Astrocyte of the cerebellum (primary cell): Measurements from ENCODE around the gene RPL18A.

Source experiments
- DNase-seq: peaks from one replicate; pipeline ENCODE4 v3.0.0-alpha.2; 2011; ENCODE audit warnings: low read depth
- H3K4me3 ChIP-seq: 2 replicates; pipeline ENCODE4 v1.5.1; 2011; ENCODE audit warnings: mild to moderate bottlenecking, low read depth, low read length, moderate library complexity
- in situ Hi-C: cut with HindIII; loops from 2 replicates; pipeline ENCODE4 v1.10.0; 2017; ENCODE audit warnings: low sequenced_read_pairs
- TF ChIP-seq, protein P1 (sequence below): IDR thresholded peaks from 2 replicates; pipeline ENCODE4 v1.5.1; 2012; ENCODE audit warnings: low read length, low read depth, moderate library complexity, mild to moderate bottlenecking; ENCODE audit errors: missing control alignments

The RPL18A gene

DNA sequence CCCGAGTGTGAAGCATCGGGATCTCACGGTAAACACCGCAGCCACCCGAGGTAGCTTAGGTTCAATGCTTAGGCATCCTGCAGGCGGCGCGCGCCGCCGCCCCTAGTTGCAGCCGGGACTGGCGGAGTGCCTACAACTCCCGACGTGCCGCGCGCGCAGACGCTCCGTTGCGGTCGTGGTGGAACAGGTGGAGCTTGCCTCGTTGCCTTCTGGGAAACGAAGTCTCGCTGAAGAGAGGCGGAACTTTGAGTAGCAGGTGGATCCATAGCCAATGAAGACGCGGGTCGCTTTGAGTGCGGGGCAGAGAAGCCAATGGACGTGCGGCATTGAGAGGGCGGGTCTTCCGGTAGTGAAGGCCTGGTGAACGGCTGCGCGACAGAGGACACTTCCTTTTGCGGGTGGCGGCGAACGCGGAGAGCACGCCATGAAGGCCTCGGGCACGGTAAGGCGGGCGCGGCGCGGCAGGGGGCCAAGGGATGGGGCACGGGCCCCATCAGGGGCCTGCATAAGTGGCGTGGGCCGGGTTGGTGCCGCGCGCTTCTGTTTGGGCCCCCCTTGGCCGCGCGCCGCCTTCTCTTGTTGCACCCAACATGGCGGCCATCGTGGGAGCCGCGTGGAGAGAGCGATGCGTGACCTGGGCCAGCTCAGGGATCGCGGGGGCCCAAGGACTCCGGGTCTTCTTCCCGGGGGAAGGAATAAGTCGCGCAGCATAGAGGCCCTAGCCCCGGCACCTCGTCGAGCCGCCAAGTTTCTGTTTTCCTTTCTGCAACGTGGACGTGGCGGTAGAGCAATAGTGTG lies at the start of gene RPL18A:
TSS of gene RPL18A (plus strand) at position 378 of the 798 bp plus-strand sequence. CDS start at position 425, 47 bp downstream.
- TF ChIP-seq, protein P1, sequence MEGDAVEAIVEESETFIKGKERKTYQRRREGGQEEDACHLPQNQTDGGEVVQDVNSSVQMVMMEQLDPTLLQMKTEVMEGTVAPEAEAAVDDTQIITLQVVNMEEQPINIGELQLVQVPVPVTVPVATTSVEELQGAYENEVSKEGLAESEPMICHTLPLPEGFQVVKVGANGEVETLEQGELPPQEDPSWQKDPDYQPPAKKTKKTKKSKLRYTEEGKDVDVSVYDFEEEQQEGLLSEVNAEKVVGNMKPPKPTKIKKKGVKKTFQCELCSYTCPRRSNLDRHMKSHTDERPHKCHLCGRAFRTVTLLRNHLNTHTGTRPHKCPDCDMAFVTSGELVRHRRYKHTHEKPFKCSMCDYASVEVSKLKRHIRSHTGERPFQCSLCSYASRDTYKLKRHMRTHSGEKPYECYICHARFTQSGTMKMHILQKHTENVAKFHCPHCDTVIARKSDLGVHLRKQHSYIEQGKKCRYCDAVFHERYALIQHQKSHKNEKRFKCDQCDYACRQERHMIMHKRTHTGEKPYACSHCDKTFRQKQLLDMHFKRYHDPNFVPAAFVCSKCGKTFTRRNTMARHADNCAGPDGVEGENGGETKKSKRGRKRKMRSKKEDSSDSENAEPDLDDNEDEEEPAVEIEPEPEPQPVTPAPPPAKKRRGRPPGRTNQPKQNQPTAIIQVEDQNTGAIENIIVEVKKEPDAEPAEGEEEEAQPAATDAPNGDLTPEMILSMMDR, result peak; percentile 91
- DNase-seq, result peak; percentile 100
- H3K4me3 ChIP-seq, result peak within 1 kb of the TSS; percentile 62
- in situ Hi-C loops, result no loop called here

DNA sequence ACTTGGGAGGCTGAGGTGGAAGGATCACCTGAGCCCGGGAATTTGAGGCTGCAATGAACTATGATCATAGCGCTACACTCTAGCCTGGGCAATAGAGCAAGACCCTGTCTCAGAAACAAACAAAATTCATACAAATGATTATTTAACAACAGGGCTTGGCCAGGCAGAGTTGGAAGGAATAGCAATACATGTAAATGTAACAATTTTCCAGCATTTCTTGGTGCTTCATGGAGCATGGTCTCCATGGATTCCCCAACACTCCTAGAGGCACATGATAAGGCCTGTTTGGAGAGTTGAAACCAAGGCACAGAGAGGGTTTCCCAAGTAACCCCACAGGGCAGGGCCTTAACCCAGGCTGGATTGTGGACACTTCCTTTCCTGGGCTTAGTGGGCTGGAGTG lies 48.6 kb upstream of the RPL18A start:
- in situ Hi-C loops, result no loop called here
- DNase-seq, result no peak
- no peak overlapping the region for H3K4me3 ChIP-seq

DNA sequence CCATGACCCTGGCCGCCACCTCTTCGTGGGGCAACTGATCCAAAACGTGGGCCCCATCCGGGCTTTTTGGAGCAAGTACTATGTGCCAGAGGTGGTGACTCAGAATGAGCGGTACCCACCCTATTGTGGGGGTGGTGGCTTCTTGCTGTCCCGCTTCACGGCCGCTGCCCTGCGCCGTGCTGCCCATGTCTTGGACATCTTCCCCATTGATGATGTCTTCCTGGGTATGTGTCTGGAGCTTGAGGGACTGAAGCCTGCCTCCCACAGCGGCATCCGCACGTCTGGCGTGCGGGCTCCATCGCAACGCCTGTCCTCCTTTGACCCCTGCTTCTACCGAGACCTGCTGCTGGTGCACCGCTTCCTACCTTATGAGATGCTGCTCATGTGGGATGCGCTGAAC lies 48.0 kb upstream of the RPL18A start:
- in situ Hi-C loops, result no loop called here

More for the DNA sequence above, 48.6 kb upstream of the RPL18A start:
- TF ChIP-seq, protein P1, result no peak

DNA sequence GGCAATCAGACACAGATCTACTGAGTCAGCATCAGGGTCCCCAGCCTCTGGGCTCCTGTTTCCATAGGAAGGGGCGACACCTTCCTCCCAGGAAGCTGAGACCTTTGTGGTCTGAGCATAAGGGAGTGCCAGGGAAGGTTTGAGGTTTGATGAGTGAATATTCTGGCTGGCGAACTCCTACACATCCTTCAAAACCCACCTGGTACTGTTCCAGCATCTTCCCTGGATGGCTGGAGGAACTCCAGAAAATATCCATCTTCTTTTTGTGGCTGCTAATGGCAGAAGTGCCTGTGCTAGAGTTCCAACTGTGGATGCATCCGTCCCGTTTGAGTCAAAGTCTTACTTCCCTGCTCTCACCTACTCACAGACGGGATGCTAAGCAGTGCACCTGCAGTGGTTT lies 47.6 kb upstream of the RPL18A start:
- H3K4me3 ChIP-seq, result no peak overlapping the region
- TF ChIP-seq, protein P1, result no peak
- no peak for DNase-seq
- in situ Hi-C loops, result no loop called here

More for the DNA sequence above, 48.0 kb upstream of the RPL18A start:
- no peak overlapping the region for H3K4me3 ChIP-seq
- no peak for DNase-seq
- TF ChIP-seq, protein P1, result no peak

DNA sequence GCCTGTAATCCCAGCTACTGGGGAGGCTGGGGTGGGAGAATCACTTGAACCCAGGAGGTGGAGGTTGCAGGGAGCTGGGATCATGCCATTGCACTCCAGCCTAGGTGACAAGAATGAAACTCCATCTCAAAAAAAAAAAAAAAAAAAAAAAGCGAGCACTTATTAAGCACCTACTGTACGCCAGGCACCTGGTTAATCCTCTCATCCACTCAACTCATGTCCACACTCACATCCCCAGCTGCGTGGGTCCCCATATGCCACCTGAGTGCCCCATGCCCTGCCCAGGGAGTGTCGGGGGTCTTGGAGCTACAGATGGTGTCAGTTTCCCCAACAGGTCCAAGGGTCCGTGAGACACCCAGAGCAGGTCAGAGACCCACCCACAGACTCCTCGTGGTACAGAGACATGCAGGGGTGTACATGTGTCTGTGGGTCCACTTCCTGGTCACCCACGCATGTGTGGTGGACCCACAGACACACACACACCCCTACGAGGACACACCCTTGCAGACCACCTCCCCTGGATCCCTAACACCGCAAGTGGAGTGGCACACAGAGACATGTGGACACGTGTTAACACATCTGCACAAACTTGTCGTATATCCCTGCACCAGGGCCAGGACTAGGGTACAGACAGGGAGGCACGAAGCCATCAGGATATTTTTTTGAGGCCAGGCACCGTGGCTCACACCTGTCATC lies 41.9 kb upstream of the RPL18A start:
- in situ Hi-C loops, result no loop called here

DNA sequence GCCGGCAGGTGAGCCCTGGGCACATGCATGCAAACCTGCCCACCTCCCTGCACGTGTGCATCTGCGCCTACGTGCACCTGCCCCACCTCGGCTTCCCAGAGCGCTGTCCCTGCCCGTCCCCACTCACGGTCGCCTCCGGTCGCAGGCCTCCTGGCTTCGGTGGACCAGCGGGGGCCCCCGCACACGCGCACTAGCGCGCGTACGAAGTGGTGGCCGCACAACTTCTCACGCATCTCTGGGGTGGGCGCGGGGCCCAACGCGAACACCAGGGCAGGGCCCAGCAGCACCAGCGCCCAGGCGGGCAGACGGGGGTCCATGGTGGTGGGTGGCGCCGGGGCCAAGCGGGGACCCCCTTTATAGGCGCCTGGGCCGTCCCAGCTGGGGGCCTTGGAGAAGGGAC lies 38.5 kb upstream of the RPL18A start, which contains the start of gene INSL3:
TSS of gene INSL3 (minus strand) at position 330 of the 400 bp plus-strand sequence. CDS start at position 317, 13 bp downstream.
- H3K4me3 ChIP-seq, result no peak within 1 kb of the TSS
- TF ChIP-seq, protein P1, result no peak
- DNase-seq, result no peak
- in situ Hi-C loops, result no loop called here

More for the DNA sequence above, 41.9 kb upstream of the RPL18A start:
- DNase-seq, result no peak
- TF ChIP-seq, protein P1, result no peak
- H3K4me3 ChIP-seq, result no peak overlapping the region
